Esophagus muscularis mucosa (tissue), 4 donors: ENCODE data around the gene CRISPLD2.

Source experiments
- EP300 ChIP-seq: sonication (generic); formaldehyde crosslinking; IDR thresholded peaks from one replicate; pipeline ENCODE4 v1.6.1; 2017; ENCODE audit warnings: antibody characterized with exemption
- POLR2A ChIP-seq: fragments of 450-650 bp; IDR thresholded peaks from one replicate; pipeline ENCODE4 v1.6.1; 2017; ENCODE audit warnings: antibody characterized with exemption, moderate library complexity, mild to moderate bottlenecking, low read depth
- POLR2AphosphoS5 ChIP-seq, 2 donors: sonication (generic); formaldehyde crosslinking; IDR thresholded peaks; one replicate each; pipeline ENCODE4 v1.6.1; 2017; ENCODE audit warnings: antibody characterized with exemption in 2 of 2
- TF ChIP-seq, protein P1 (sequence below), 3 experiments: fragments of 200-600 bp in 2 of 3; fragments of 450-650 bp in 1 of 3; sonication (generic) in 2 of 3; IDR thresholded peaks; one replicate each; pipeline ENCODE4 v1.5.1; 2017 to 2019; ENCODE audit warnings: antibody characterized with exemption in 3 of 3, mild to moderate bottlenecking in 2 of 3, moderate library complexity in 1 of 3

- peak in 1 of 2 donors; percentile 16 for TF ChIP-seq POLR2AphosphoS5 (IDR thresholded peaks at IDR 0.05)
- TF ChIP-seq POLR2A = no peak
- TF ChIP-seq EP300 = no peak
- TF ChIP-seq, protein P1, sequence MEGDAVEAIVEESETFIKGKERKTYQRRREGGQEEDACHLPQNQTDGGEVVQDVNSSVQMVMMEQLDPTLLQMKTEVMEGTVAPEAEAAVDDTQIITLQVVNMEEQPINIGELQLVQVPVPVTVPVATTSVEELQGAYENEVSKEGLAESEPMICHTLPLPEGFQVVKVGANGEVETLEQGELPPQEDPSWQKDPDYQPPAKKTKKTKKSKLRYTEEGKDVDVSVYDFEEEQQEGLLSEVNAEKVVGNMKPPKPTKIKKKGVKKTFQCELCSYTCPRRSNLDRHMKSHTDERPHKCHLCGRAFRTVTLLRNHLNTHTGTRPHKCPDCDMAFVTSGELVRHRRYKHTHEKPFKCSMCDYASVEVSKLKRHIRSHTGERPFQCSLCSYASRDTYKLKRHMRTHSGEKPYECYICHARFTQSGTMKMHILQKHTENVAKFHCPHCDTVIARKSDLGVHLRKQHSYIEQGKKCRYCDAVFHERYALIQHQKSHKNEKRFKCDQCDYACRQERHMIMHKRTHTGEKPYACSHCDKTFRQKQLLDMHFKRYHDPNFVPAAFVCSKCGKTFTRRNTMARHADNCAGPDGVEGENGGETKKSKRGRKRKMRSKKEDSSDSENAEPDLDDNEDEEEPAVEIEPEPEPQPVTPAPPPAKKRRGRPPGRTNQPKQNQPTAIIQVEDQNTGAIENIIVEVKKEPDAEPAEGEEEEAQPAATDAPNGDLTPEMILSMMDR (IDR thresholded peaks at IDR 0.05) = no peak
These were observed 54.2 kb downstream of the CRISPLD2 start for GRCh38 chr16:84874004-84874435.
